HepG2 (cell line): ENCODE data around the gene MARCHF9. TPM values are rescaled to one million over a fixed set of nuclear protein-coding genes. Genes with fewer than 3 reads are reported as not detected.
A peak's percentile ranks its signal among the peaks of the same experiment; 100 is the strongest.

ENCODE experiments used
- BHLHE40 ChIP-seq: IDR thresholded peaks from 2 replicates; pipeline ENCODE4 v1.6.1; 2011; ENCODE audit warnings: low read length, improper control_type of control experiment
- FOXP4 ChIP-seq: sonication (generic); formaldehyde crosslinking; IDR thresholded peaks from 2 replicates; pipeline ENCODE4 v1.4.0; 2020; ENCODE audit warnings: missing genetic modification reagents
- TBP ChIP-seq: sonication (generic); formaldehyde crosslinking; IDR thresholded peaks from 2 replicates; pipeline ENCODE4 v1.5.0; 2020; ENCODE audit warnings: missing genetic modification reagents
- ZFP91 ChIP-seq: sonication (generic); formaldehyde crosslinking; IDR thresholded peaks from 2 replicates; pipeline ENCODE4 v1.9.0; 2022; ENCODE audit warnings: missing genetic modification reagents, mild to moderate bottlenecking, borderline replicate concordance
- ZNF570 ChIP-seq: sonication (generic); formaldehyde crosslinking; IDR thresholded peaks from 2 replicates; pipeline ENCODE4 v1.4.0; 2020; ENCODE audit warnings: mild to moderate bottlenecking, missing genetic modification reagents, borderline replicate concordance
- polyA plus RNA-seq, 8 experiments: library from polyadenylated mRNA; depleted of rRNA in 3 of 8; stranded (reverse) in 7 of 8; unstranded in 1 of 8; fragments of >200 nt; fragmentation: Illumina TruSeq in 4 of 8; extraction: Trizol in 4 of 8; gene quantifications; 2 replicates each; pipeline versions ENCODE4 v1.2.1 to v1.2.3, GENCODE V29; 2011 to 2016; ENCODE audit warnings: low read depth in 4 of 8, missing spikeins in 1 of 8, mixed read lengths in 1 of 8; ENCODE audit not compliant: insufficient read depth in 1 of 8
- total RNA-seq, 5 experiments: library from RNA; depleted of rRNA; stranded (reverse); fragments of >200 nt; fragmentation: Illumina TruSeq; extraction: Trizol; gene quantifications; 2 replicates each; pipeline ENCODE4 v1.2.3, GENCODE V29; 2016; ENCODE audit warnings: low read depth in 1 of 5
- TF ChIP-seq, protein P1 (sequence below): sonication (generic); formaldehyde crosslinking; IDR thresholded peaks from 2 replicates; pipeline ENCODE4 v1.5.1; 2020; ENCODE audit warnings: mild to moderate bottlenecking, missing genetic modification reagents, borderline replicate concordance
- TF ChIP-seq, protein P2 (sequence below): sonication (generic); formaldehyde crosslinking; IDR thresholded peaks from 2 replicates; pipeline ENCODE4 v1.4.0; 2020; ENCODE audit warnings: missing genetic modification reagents, borderline replicate concordance
- TF ChIP-seq, protein P3 (sequence below): sonication (generic); formaldehyde crosslinking; IDR thresholded peaks from 2 replicates; pipeline ENCODE4 v1.4.0; 2020; ENCODE audit warnings: missing genetic modification reagents

The MARCHF9 gene
- total and polyA plus RNA-seq, 2 of the 13 experiments (the other 11 are each of a cell fraction or from before 2014, with no cell fraction given): 5.7 to 9.6 TPM

- peak; percentile 86; the same call in 1 of the 2 replicates for TF ChIP-seq ZFP91 (CRISPR knock-in tag)
- TF ChIP-seq TBP (CRISPR knock-in tag): no peak
- TF ChIP-seq, protein P1, sequence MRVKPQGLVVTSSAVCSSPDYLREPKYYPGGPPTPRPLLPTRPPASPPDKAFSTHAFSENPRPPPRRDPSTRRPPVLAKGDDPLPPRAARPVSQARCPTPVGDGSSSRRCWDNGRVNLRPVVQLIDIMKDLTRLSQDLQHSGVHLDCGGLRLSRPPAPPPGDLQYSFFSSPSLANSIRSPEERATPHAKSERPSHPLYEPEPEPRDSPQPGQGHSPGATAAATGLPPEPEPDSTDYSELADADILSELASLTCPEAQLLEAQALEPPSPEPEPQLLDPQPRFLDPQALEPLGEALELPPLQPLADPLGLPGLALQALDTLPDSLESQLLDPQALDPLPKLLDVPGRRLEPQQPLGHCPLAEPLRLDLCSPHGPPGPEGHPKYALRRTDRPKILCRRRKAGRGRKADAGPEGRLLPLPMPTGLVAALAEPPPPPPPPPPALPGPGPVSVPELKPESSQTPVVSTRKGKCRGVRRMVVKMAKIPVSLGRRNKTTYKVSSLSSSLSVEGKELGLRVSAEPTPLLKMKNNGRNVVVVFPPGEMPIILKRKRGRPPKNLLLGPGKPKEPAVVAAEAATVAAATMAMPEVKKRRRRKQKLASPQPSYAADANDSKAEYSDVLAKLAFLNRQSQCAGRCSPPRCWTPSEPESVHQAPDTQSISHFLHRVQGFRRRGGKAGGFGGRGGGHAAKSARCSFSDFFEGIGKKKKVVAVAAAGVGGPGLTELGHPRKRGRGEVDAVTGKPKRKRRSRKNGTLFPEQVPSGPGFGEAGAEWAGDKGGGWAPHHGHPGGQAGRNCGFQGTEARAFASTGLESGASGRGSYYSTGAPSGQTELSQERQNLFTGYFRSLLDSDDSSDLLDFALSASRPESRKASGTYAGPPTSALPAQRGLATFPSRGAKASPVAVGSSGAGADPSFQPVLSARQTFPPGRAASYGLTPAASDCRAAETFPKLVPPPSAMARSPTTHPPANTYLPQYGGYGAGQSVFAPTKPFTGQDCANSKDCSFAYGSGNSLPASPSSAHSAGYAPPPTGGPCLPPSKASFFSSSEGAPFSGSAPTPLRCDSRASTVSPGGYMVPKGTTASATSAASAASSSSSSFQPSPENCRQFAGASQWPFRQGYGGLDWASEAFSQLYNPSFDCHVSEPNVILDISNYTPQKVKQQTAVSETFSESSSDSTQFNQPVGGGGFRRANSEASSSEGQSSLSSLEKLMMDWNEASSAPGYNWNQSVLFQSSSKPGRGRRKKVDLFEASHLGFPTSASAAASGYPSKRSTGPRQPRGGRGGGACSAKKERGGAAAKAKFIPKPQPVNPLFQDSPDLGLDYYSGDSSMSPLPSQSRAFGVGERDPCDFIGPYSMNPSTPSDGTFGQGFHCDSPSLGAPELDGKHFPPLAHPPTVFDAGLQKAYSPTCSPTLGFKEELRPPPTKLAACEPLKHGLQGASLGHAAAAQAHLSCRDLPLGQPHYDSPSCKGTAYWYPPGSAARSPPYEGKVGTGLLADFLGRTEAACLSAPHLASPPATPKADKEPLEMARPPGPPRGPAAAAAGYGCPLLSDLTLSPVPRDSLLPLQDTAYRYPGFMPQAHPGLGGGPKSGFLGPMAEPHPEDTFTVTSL (CRISPR knock-in tag): 0 out of 2 replicates have a peak, but pooled peaks have one; percentile 24
- no peak for TF ChIP-seq ZNF570 (CRISPR knock-in tag)
- peak; percentile 32; the same call in 1 of the 2 replicates for TF ChIP-seq FOXP4
- no peak for TF ChIP-seq BHLHE40
- TF ChIP-seq, protein P2, sequence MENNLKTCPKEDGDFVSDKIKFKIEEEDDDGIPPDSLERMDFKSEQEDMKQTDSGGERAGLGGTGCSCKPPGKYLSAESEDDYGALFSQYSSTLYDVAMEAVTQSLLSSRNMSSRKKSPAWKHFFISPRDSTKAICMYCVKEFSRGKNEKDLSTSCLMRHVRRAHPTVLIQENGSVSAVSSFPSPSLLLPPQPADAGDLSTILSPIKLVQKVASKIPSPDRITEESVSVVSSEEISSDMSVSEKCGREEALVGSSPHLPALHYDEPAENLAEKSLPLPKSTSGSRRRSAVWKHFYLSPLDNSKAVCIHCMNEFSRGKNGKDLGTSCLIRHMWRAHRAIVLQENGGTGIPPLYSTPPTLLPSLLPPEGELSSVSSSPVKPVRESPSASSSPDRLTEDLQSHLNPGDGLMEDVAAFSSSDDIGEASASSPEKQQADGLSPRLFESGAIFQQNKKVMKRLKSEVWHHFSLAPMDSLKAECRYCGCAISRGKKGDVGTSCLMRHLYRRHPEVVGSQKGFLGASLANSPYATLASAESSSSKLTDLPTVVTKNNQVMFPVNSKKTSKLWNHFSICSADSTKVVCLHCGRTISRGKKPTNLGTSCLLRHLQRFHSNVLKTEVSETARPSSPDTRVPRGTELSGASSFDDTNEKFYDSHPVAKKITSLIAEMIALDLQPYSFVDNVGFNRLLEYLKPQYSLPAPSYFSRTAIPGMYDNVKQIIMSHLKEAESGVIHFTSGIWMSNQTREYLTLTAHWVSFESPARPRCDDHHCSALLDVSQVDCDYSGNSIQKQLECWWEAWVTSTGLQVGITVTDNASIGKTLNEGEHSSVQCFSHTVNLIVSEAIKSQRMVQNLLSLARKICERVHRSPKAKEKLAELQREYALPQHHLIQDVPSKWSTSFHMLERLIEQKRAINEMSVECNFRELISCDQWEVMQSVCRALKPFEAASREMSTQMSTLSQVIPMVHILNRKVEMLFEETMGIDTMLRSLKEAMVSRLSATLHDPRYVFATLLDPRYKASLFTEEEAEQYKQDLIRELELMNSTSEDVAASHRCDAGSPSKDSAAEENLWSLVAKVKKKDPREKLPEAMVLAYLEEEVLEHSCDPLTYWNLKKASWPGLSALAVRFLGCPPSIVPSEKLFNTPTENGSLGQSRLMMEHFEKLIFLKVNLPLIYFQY (CRISPR knock-in tag): no peak
- TF ChIP-seq, protein P3, sequence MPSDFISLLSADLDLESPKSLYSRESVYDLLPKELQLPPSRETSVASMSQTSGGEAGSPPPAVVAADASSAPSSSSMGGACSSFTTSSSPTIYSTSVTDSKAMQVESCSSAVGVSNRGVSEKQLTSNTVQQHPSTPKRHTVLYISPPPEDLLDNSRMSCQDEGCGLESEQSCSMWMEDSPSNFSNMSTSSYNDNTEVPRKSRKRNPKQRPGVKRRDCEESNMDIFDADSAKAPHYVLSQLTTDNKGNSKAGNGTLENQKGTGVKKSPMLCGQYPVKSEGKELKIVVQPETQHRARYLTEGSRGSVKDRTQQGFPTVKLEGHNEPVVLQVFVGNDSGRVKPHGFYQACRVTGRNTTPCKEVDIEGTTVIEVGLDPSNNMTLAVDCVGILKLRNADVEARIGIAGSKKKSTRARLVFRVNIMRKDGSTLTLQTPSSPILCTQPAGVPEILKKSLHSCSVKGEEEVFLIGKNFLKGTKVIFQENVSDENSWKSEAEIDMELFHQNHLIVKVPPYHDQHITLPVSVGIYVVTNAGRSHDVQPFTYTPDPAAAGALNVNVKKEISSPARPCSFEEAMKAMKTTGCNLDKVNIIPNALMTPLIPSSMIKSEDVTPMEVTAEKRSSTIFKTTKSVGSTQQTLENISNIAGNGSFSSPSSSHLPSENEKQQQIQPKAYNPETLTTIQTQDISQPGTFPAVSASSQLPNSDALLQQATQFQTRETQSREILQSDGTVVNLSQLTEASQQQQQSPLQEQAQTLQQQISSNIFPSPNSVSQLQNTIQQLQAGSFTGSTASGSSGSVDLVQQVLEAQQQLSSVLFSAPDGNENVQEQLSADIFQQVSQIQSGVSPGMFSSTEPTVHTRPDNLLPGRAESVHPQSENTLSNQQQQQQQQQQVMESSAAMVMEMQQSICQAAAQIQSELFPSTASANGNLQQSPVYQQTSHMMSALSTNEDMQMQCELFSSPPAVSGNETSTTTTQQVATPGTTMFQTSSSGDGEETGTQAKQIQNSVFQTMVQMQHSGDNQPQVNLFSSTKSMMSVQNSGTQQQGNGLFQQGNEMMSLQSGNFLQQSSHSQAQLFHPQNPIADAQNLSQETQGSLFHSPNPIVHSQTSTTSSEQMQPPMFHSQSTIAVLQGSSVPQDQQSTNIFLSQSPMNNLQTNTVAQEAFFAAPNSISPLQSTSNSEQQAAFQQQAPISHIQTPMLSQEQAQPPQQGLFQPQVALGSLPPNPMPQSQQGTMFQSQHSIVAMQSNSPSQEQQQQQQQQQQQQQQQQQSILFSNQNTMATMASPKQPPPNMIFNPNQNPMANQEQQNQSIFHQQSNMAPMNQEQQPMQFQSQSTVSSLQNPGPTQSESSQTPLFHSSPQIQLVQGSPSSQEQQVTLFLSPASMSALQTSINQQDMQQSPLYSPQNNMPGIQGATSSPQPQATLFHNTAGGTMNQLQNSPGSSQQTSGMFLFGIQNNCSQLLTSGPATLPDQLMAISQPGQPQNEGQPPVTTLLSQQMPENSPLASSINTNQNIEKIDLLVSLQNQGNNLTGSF (CRISPR knock-in tag): no peak
Observed at GRCh38 chr12:57765003-57765697, 10.2 kb downstream of the MARCHF9 start (continued).
